ENCODE data around the gene SIN3B. TPM values are rescaled to one million over a fixed set of nuclear protein-coding genes. Genes with fewer than 3 reads are reported as not detected.
A peak's percentile ranks its signal among the peaks of the same experiment; 100 is the strongest.

SIN3B gene
- total and polyA plus RNA-seq, 9 of the 15 experiments (the other 6 are each of a cell fraction or from before 2014, with no cell fraction given), result 0.51 to 34.2 (median 14.3) TPM

- TF ChIP-seq FOXJ3 (CRISPR knock-in tag; IDR thresholded peaks at IDR 0.05) (no peak), HMGN3 (IDR thresholded peaks at IDR 0.05; ENCODE audit: borderline replicate concordance, extremely low read depth, insufficient read length, low read depth, low read length) (peak; percentile 18), FOXM1 (IDR thresholded peaks at IDR 0.05; ENCODE audit: low read depth) (no peak), FOXM1 (CRISPR knock-in tag; IDR thresholded peaks at IDR 0.05; ENCODE audit: low read depth) (no peak), PHB (CRISPR knock-in tag; IDR thresholded peaks at IDR 0.05) (no peak), PHB2 (IDR thresholded peaks at IDR 0.05; ENCODE audit: low read depth) (0 out of 2 replicates have a peak, but pooled peaks have one; percentile 6), ZNF318 (IDR thresholded peaks at IDR 0.05; ENCODE audit: borderline replicate concordance in 1 of 2, low read depth in 1 of 2) (0 out of 4 replicates have a peak, but pooled peaks of 1 of the 2 experiments have one; percentile 58), LEF1 (IDR thresholded peaks at IDR 0.05) (peak; percentile 70; the same call in 1 of the 2 replicates), ZBTB8A (IDR thresholded peaks at IDR 0.05; ENCODE audit: partially characterized antibody) (no peak), RBM17 (IDR thresholded peaks at IDR 0.05; ENCODE audit: borderline replicate concordance, low read depth, low read length) (no peak), TGIF2 (CRISPR knock-in tag; IDR thresholded peaks at IDR 0.05) (no peak), ATF4 (CRISPR knock-in tag; IDR thresholded peaks at IDR 0.05) (no peak; the same call in 1 of the 2 replicates), MTA2 (IDR thresholded peaks at IDR 0.05; ENCODE audit: low read depth) (peak; percentile 46; the same call in 1 of the 2 replicates), ELF1 (tag; IDR thresholded peaks at IDR 0.05) (0 out of 2 replicates have a peak, but pooled peaks have one; percentile 50), TRIM24 (IDR thresholded peaks at IDR 0.05) (no peak), HDAC1 (IDR thresholded peaks at IDR 0.05) (peak in 1 of 2 experiments; percentile 8; a peak in 1 of 4 replicates), ETV5 (CRISPR knock-in tag; IDR thresholded peaks at IDR 0.05; ENCODE audit: low read depth) (peak; percentile 26; the same call in 1 of the 2 replicates), HES1 (IDR thresholded peaks at IDR 0.05; ENCODE audit: low read depth) (peak; percentile 82)
Measured at GRCh38 chr19:16890461-16891184, 61.4 kb downstream of the SIN3B start (continued).
